Uterus (tissue), 4 donors: Measurements from ENCODE around the gene MDK. TPM values are rescaled to one million over a fixed set of nuclear protein-coding genes. Genes with fewer than 3 reads are reported as not detected.

Source experiments
- DNase-seq, 2 donors: peaks; one replicate each; pipeline ENCODE4 v3.0.0-alpha.2; 2019 to 2020
- H3K27ac ChIP-seq, 2 donors: fragments of 200-600 bp; sonication (generic); 1 replicate in 1 of 2; 2 replicates in 1 of 2; pipeline ENCODE4 v1.5.1; 2016 to 2018
- H3K27me3 ChIP-seq, 2 donors: fragments of 200-600 bp; sonication (generic); one replicate each; pipeline ENCODE4 v1.5.1; 2018 to 2019; ENCODE audit warnings: control low read depth in 1 of 2
- H3K36me3 ChIP-seq, 2 donors: fragments of 200-600 bp; sonication (generic); one replicate each; pipeline ENCODE4 v1.5.1; 2019; ENCODE audit warnings: control low read depth in 1 of 2
- H3K4me1 ChIP-seq, 2 donors: fragments of 200-600 bp; sonication (generic); one replicate each; pipeline ENCODE4 v1.5.1; 2018 to 2019; ENCODE audit warnings: control low read depth in 1 of 2
- H3K4me3 ChIP-seq, 2 donors: fragments of 200-600 bp; sonication (generic); 1 replicate in 1 of 2; 2 replicates in 1 of 2; pipeline ENCODE4 v1.5.1; 2018 to 2019; ENCODE audit warnings: mild to moderate bottlenecking in 1 of 2
- H3K9me3 ChIP-seq, 2 donors: fragments of 200-600 bp; sonication (generic); one replicate each; pipeline ENCODE4 v1.5.1; 2019; ENCODE audit warnings: control low read depth in 1 of 2
- POLR2A ChIP-seq, 2 donors: fragments of 450-650 bp; IDR thresholded peaks; one replicate each; pipeline ENCODE4 v1.6.1; 2016; ENCODE audit warnings: antibody characterized with exemption in 2 of 2, mild to moderate bottlenecking in 1 of 2, moderate library complexity in 1 of 2
- intact Hi-C: fragments of 100-400 bp; cut with DNase I; formaldehyde crosslinking; loops from one replicate; pipeline ENCODE4 v1.15.1; 2023; ENCODE audit warnings: low total_unique reads
- total RNA-seq, 4 donors: library from RNA; depleted of rRNA in 3 of 4; stranded (reverse); fragments of >200 nt in 3 of 4; gene quantifications; one replicate each; pipeline versions ENCODE4 v1.1.0 to v1.2.4, GENCODE V29; 2014 to 2023
- TF ChIP-seq, protein P1 (sequence below), 4 experiments: fragments of 200-600 bp in 2 of 4; fragments of 450-650 bp in 2 of 4; sonication (generic) in 2 of 4; IDR thresholded peaks; one replicate each; pipeline ENCODE4 v1.5.1; 2016 to 2019; ENCODE audit warnings: antibody characterized with exemption in 4 of 4, mild to moderate bottlenecking in 2 of 4, moderate library complexity in 1 of 4
- donor health status: DM: yes; HTN: yes; CAD: no.

MDK gene
- total RNA-seq, 4 donors from 2014 or later: 61.7 to 305 (median 103) TPM

DNA sequence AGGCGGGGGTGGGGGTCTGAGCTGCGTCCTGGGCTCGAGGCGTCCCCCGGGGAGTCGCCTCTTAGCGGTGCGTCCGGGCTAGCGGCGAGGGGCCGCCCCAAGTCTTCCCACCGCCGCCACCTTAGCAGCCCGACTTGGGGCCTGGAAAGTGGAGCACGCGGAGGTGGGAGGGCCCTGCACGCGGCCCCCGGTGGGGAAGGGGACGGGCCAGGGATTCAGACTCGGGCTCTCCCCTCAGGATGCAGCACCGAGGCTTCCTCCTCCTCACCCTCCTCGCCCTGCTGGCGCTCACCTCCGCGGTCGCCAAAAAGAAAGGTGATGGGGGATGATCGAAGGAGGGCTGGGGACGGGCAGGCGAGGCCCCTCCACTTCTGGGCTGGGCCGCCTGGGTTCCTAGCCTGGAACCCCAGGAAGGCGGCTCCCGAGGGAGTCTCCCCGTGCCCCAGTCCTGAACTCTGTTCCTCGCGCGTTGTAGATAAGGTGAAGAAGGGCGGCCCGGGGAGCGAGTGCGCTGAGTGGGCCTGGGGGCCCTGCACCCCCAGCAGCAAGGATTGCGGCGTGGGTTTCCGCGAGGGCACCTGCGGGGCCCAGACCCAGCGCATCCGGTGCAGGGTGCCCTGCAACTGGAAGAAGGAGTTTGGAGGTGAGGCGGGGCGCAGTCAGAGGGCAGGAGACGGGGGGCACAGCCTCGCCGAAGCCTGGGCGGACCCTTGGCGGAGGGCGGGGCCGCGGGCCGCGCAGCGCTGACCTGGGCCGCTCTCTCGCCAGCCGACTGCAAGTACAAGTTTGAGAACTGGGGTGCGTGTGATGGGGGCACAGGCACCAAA, 563 bp downstream of the MDK start:
- H3K9me3 ChIP-seq: no peaks in the 10 kb centered on the region
- no peaks in the 10 kb centered on the region for H3K27me3 ChIP-seq
- H3K4me3 ChIP-seq: peak overlapping the region; percentile 48 to 82
- H3K4me1 ChIP-seq: peaks cover 0 to 9% of the 10 kb centered on the region in 2 donors
- peak overlapping the region; percentile 77 to 98 for H3K27ac ChIP-seq
- no peaks in the 10 kb centered on the region for H3K36me3 ChIP-seq
- intact Hi-C loops: no loop called here
- TF ChIP-seq POLR2A (IDR thresholded peaks at IDR 0.05): no peak
- TF ChIP-seq, protein P1, sequence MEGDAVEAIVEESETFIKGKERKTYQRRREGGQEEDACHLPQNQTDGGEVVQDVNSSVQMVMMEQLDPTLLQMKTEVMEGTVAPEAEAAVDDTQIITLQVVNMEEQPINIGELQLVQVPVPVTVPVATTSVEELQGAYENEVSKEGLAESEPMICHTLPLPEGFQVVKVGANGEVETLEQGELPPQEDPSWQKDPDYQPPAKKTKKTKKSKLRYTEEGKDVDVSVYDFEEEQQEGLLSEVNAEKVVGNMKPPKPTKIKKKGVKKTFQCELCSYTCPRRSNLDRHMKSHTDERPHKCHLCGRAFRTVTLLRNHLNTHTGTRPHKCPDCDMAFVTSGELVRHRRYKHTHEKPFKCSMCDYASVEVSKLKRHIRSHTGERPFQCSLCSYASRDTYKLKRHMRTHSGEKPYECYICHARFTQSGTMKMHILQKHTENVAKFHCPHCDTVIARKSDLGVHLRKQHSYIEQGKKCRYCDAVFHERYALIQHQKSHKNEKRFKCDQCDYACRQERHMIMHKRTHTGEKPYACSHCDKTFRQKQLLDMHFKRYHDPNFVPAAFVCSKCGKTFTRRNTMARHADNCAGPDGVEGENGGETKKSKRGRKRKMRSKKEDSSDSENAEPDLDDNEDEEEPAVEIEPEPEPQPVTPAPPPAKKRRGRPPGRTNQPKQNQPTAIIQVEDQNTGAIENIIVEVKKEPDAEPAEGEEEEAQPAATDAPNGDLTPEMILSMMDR (IDR thresholded peaks at IDR 0.05): peak in 1 of 4 experiments; percentile 3
- DNase-seq: peak in 1 of 2 donors; percentile 37

DNA sequence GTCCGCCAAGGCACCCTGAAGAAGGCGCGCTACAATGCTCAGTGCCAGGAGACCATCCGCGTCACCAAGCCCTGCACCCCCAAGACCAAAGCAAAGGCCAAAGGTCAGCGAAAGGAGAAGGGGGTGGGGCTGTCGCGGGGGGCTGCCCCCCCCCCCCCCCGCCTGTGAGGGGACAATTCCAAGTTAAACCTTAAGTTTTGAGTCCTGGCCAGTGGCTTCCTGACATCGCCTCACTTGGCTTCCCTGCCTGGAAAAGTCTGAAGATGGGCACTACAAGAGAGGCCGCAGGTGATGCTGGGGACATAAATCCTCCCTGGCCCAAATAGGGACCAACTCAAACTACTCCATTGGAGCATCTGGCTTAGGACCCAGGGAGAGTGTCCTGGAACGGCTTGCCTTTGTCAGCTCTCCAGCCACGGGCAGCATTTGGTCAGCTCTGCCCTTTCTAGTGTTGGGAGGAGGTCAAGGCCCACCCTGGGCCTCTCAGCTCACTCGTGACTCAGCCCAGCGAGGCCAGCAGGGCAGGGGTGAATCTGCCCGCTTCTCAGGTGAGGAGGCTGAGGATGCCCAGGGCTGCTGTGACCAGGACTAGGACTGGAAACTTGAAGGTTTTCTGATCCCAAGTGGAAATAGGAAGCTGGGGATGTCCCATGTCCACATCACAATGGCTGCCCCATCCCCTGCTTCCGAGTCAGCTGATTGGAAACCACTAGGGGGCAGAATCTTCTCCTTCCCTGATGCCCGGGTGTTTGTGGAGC, 1.4 kb downstream of the MDK start:
- no peak for DNase-seq
- peak overlapping the region; percentile 48 to 82 for H3K4me3 ChIP-seq
- no peaks in the 10 kb centered on the region for H3K36me3 ChIP-seq
- H3K27me3 ChIP-seq: no peaks in the 10 kb centered on the region
- no peaks in the 10 kb centered on the region for H3K9me3 ChIP-seq
- TF ChIP-seq POLR2A (IDR thresholded peaks at IDR 0.05): no peak
- TF ChIP-seq, protein P1 (IDR thresholded peaks at IDR 0.05): peak in 1 of 4 experiments; percentile 37
- intact Hi-C loops: no loop called here
- H3K27ac ChIP-seq: no peak overlapping the region
- H3K4me1 ChIP-seq: peaks cover 0 to 9% of the 10 kb centered on the region in 2 donors

DNA sequence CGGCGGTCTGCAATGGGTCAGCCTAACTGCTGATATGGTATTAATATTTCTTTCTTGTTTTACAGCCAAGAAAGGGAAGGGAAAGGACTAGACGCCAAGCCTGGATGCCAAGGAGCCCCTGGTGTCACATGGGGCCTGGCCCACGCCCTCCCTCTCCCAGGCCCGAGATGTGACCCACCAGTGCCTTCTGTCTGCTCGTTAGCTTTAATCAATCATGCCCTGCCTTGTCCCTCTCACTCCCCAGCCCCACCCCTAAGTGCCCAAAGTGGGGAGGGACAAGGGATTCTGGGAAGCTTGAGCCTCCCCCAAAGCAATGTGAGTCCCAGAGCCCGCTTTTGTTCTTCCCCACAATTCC, 1.9 kb downstream of the MDK start:
- intact Hi-C loops: no loop called here
- Histone ChIP-seq H3K36me3 (no peaks in the 10 kb centered on the region), H3K27me3 (no peaks in the 10 kb centered on the region), H3K4me1 (peaks cover 0 to 9% of the 10 kb centered on the region in 2 donors), H3K27ac (no peak overlapping the region), H3K4me3 (no peak overlapping the region), H3K9me3 (no peaks in the 10 kb centered on the region)
- TF ChIP-seq POLR2A (IDR thresholded peaks at IDR 0.05): no peak
- TF ChIP-seq, protein P1 (IDR thresholded peaks at IDR 0.05): no peak
- DNase-seq: no peak

DNA sequence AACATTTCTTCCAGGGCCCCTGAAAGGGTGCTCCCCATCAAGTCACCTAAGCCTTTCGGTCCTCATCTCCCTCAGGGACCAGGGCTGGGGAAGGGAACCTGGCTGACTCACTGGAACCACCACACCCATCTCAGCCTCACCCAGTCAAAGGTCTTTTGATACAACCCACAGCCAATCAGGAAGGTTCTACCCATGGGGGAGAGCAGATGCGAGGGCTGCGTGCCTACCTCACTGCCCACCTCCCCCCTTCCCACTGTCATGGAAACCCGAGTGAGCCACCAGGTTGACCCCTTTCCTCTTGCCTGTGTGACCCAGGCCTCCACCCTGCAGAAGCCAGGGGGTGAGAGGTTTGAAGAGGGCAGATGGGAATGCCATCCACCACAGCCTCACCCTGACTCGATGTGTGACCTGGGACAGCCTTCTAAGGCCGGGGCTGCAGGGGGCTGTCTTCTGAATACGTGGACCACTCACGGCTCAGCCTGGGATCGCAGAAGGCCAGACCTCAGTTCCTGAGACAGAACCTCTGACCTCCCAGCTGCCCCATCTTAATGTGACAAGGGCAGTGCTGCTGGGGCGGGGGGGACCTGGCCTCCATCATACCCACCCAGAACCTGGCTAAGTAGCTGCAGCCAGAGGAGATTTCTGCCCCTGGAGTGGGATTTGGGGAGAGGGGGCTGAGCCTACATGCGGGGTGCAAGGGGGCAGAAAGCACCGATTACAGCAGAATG, 2.7 kb downstream of the MDK start:
- DNase-seq: no peak
- H3K36me3 ChIP-seq: no peaks in the 10 kb centered on the region
- H3K27ac ChIP-seq: no peak overlapping the region
- intact Hi-C loops: no loop called here
- TF ChIP-seq POLR2A (IDR thresholded peaks at IDR 0.05): no peak
- TF ChIP-seq, protein P1 (IDR thresholded peaks at IDR 0.05): no peak
- H3K4me1 ChIP-seq: peaks cover 0 to 10% of the 10 kb centered on the region in 2 donors
- no peak overlapping the region for H3K4me3 ChIP-seq
- peaks cover 0 to 3% of the 10 kb centered on the region in 2 donors for H3K27me3 ChIP-seq
- no peaks in the 10 kb centered on the region for H3K9me3 ChIP-seq
